Peyer's patch (tissue), 4 donors: ENCODE results near the gene ZNF816. TPM values are rescaled to one million over a fixed set of nuclear protein-coding genes. Genes with fewer than 3 reads are reported as not detected.
"Not testable (repeated sequence)": the region's sequence is repeated elsewhere in the genome, so short reads cannot be mapped to it uniquely, and the experiment has no call there.

Experiments used
- DNase-seq, 3 donors: peaks; one replicate each; pipeline ENCODE4 v3.0.0-alpha.2; 2017 to 2019
- H3K27ac ChIP-seq, 4 donors: fragments of 200-600 bp; sonication (generic); one replicate each; pipeline ENCODE4 v1.5.1; 2016 to 2019
- H3K27me3 ChIP-seq, 2 donors: fragments of 200-600 bp; sonication (generic); one replicate each; pipeline ENCODE4 v1.5.1; 2019
- H3K36me3 ChIP-seq, 3 donors: fragments of 200-600 bp; sonication (generic); one replicate each; pipeline ENCODE4 v1.5.1; 2016 to 2019
- H3K4me1 ChIP-seq, 4 donors: fragments of 200-600 bp; sonication (generic); one replicate each; pipeline ENCODE4 v1.5.1; 2016 to 2019
- H3K4me3 ChIP-seq, 4 donors: fragments of 200-600 bp; sonication (generic); 1 replicate in 3 of 4; 2 replicates in 1 of 4; pipeline ENCODE4 v1.5.1; 2016 to 2019; ENCODE audit warnings: mild to moderate bottlenecking in 1 of 4
- H3K9me3 ChIP-seq, 4 donors: fragments of 200-600 bp; sonication (generic); one replicate each; pipeline ENCODE4 v1.5.1; 2016 to 2019; ENCODE audit warnings: mild to moderate bottlenecking in 1 of 4
- POLR2A ChIP-seq, 2 donors: fragments of 450-650 bp; IDR thresholded peaks; one replicate each; pipeline ENCODE4 v1.5.1; 2017; ENCODE audit warnings: antibody characterized with exemption in 2 of 2, mild to moderate bottlenecking in 2 of 2, moderate library complexity in 2 of 2
- total RNA-seq, 4 donors: library from RNA; depleted of rRNA; stranded (reverse); fragments of >200 nt; gene quantifications; one replicate each; pipeline ENCODE4 v1.1.0, GENCODE V29; 2016
- TF ChIP-seq, protein P1 (sequence below), 6 experiments: fragments of 450-650 bp in 4 of 6; fragments of 200-600 bp in 2 of 6; sonication (generic) in 1 of 6; IDR thresholded peaks; one replicate each; pipeline ENCODE4 v1.5.1; 2017 to 2019; ENCODE audit warnings: antibody characterized with exemption in 6 of 6, mild to moderate bottlenecking in 3 of 6, moderate library complexity in 1 of 6

ZNF816 gene
- total RNA-seq, 4 donors from 2014 or later = 6.1 to 17.4 (median 11.4) TPM

DNA sequence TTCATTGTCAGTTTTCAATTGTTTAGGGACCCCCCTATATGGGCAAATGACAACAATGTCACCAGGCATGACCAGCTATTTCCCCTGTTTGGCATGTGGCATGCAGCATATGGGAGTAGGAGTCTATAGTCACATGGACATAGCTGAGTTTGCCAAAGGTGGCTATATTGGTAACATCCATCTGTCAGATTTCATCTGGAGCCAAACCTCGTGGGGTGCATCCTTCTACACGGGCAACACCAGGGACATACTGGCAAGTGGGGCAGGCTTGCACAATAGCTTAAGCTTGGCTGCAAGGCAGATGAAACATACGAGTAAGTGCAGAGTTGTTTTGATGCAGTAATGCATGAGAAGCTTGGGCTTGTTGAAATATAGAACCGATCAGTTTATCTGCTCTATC, 24.5 kb upstream of the ZNF816 start:
- Histone ChIP-seq H3K4me3 (no peak overlapping the region), H3K27me3 (no peaks in the 10 kb centered on the region)

GRCh38 chr19:52983167-52983566, 20.5 kb upstream of the ZNF816 start:
- not testable (repeated sequence) for H3K36me3 ChIP-seq, H3K27me3 ChIP-seq, H3K27ac ChIP-seq, H3K4me3 ChIP-seq, H3K4me1 ChIP-seq, DNase-seq
- H3K9me3 ChIP-seq = peaks cover 0 to 14% (median 0%) of the 10 kb centered on the region in 4 donors

More for the DNA sequence above, 24.5 kb upstream of the ZNF816 start:
- no peaks in the 10 kb centered on the region for H3K4me1 ChIP-seq
- H3K9me3 ChIP-seq = peaks cover 0 to 10% (median 0%) of the 10 kb centered on the region in 4 donors
- TF ChIP-seq, protein P1, sequence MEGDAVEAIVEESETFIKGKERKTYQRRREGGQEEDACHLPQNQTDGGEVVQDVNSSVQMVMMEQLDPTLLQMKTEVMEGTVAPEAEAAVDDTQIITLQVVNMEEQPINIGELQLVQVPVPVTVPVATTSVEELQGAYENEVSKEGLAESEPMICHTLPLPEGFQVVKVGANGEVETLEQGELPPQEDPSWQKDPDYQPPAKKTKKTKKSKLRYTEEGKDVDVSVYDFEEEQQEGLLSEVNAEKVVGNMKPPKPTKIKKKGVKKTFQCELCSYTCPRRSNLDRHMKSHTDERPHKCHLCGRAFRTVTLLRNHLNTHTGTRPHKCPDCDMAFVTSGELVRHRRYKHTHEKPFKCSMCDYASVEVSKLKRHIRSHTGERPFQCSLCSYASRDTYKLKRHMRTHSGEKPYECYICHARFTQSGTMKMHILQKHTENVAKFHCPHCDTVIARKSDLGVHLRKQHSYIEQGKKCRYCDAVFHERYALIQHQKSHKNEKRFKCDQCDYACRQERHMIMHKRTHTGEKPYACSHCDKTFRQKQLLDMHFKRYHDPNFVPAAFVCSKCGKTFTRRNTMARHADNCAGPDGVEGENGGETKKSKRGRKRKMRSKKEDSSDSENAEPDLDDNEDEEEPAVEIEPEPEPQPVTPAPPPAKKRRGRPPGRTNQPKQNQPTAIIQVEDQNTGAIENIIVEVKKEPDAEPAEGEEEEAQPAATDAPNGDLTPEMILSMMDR (IDR thresholded peaks at IDR 0.05) = no peak
- TF ChIP-seq POLR2A (IDR thresholded peaks at IDR 0.05) = no peak
- DNase-seq = no peak
- H3K36me3 ChIP-seq = peaks cover 0 to 7% (median 0%) of the 10 kb centered on the region in 3 donors
- no peak overlapping the region for H3K27ac ChIP-seq

DNA sequence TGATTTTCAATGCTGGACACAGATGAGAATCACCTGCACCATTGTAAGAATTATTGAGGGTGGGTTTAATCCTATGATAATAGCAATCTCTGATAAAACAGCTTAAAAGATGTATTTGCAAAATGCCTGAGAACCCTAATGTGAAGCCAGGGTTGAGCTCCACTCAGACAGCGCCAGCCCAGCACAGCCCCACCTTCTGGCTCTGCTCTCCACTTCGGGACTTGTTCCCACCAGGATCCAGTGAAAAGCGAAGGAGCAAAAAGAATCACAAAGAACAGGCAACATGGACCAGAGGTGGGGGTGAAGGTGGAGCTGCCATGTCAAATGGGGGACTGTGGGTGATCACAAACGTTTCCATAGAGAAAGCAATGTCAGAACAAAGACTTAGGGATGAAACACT, 18.6 kb upstream of the ZNF816 start:
- Histone ChIP-seq H3K9me3 (peaks cover 0 to 14% (median 0%) of the 10 kb centered on the region in 4 donors), H3K36me3 (peaks cover 0 to 5% (median 0%) of the 10 kb centered on the region in 3 donors), H3K4me1 (no peaks in the 10 kb centered on the region), H3K27me3 (no peaks in the 10 kb centered on the region), H3K27ac (no peak overlapping the region), H3K4me3 (no peak overlapping the region)
- TF ChIP-seq POLR2A (IDR thresholded peaks at IDR 0.05) = no peak
- TF ChIP-seq, protein P1 (IDR thresholded peaks at IDR 0.05) = no peak
- no peak for DNase-seq

- H3K27ac ChIP-seq = no peak overlapping the region
- H3K27me3 ChIP-seq = no peaks in the 10 kb centered on the region
- H3K4me1 ChIP-seq = peaks cover 0 to 6% (median 0%) of the 10 kb centered on the region in 4 donors
- TF ChIP-seq, protein P1 (IDR thresholded peaks at IDR 0.05) = no peak
- no peak for TF ChIP-seq POLR2A (IDR thresholded peaks at IDR 0.05)
- H3K9me3 ChIP-seq = peaks cover 0 to 14% (median 0%) of the 10 kb centered on the region in 4 donors
- DNase-seq = no peak
- no peak overlapping the region for H3K4me3 ChIP-seq
- peaks cover 0 to 8% (median 0%) of the 10 kb centered on the region in 3 donors for H3K36me3 ChIP-seq
Measured at GRCh38 chr19:52967772-52968171, 5.1 kb upstream of the ZNF816 start.

GRCh38 chr19:52963247-52963618, 552 bp upstream of the ZNF816 start:
- Histone ChIP-seq H3K4me1 (peaks cover 0 to 13% (median 7%) of the 10 kb centered on the region in 4 donors), H3K36me3 (peaks cover 0 to 19% (median 0%) of the 10 kb centered on the region in 3 donors), H3K27me3 (no peaks in the 10 kb centered on the region), H3K4me3 (peak overlapping the region; percentile 44 to 83 (median 66)), H3K27ac (peak overlapping the region; percentile 64 to 85 (median 79)), H3K9me3 (peaks cover 0 to 25% (median 9%) of the 10 kb centered on the region in 4 donors)
- no peak for TF ChIP-seq POLR2A (IDR thresholded peaks at IDR 0.05)
- TF ChIP-seq, protein P1 (IDR thresholded peaks at IDR 0.05) = no peak
- peak in 1 of 3 donors; percentile 49 for DNase-seq

DNA sequence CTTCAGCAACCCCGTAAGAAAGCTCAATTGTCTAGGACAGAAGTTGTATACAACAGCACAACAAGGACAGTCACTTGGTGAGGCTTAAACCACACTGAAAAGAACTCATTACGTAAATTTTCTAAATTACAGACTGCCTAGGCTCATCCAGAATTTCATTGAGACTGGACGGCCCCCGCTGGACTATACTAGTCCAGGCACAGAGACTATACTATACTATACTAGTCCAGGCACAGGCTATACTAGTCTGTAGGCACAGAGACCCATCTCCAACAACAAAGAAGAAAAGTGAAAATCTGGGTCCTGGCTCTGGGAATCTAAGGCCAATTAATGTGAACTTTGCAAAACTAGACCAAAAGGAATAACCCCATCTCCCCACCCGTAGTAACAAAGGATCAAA, 700 bp downstream of the ZNF816 start:
- no peak for TF ChIP-seq POLR2A (IDR thresholded peaks at IDR 0.05)
- TF ChIP-seq, protein P1 (IDR thresholded peaks at IDR 0.05) = no peak
- Histone ChIP-seq H3K27ac (peak overlapping the region; percentile 64 to 85 (median 79)), H3K27me3 (no peaks in the 10 kb centered on the region), H3K9me3 (peaks cover 0 to 26% (median 15%) of the 10 kb centered on the region in 4 donors), H3K4me1 (peaks cover 0 to 13% (median 7%) of the 10 kb centered on the region in 4 donors), H3K36me3 (peaks cover 0 to 19% (median 0%) of the 10 kb centered on the region in 3 donors), H3K4me3 (peak overlapping the region; percentile 44 to 83 (median 66))
- no peak for DNase-seq
